NT2/D1 (cell line): Measurements from ENCODE around the gene SH2D6.

Experiments used
- DNase-seq: peaks from one replicate; pipeline ENCODE4 v3.0.0-alpha.2; 2011; ENCODE audit warnings: low read depth, low spot score
- H3K27me3 ChIP-seq: 2 replicates; pipeline ENCODE4 v1.6.0; 2011; ENCODE audit warnings: mild to moderate bottlenecking; ENCODE audit not compliant: insufficient read length, insufficient read depth
- H3K36me3 ChIP-seq: 2 replicates; pipeline ENCODE4 v1.6.1; 2011; ENCODE audit warnings: mild to moderate bottlenecking, low read length, mixed read lengths; ENCODE audit not compliant: insufficient read depth, insufficient read length
- H3K4me1 ChIP-seq: 2 replicates; pipeline ENCODE4 v1.5.1; 2011; ENCODE audit not compliant: insufficient read depth, insufficient read length
- H3K4me3 ChIP-seq: 2 replicates; pipeline ENCODE4 v1.5.1; 2011; ENCODE audit warnings: low read depth; ENCODE audit not compliant: insufficient read length
- H3K9ac ChIP-seq: 2 replicates; pipeline ENCODE4 v1.6.0; 2011; ENCODE audit warnings: low read depth; ENCODE audit not compliant: insufficient read length
- H3K9me3 ChIP-seq: 2 replicates; pipeline ENCODE4 v1.5.1; 2011; ENCODE audit warnings: mild to moderate bottlenecking, low read length; ENCODE audit not compliant: insufficient read depth
- SUZ12 ChIP-seq: IDR thresholded peaks from 2 replicates; pipeline ENCODE4 v1.6.1; 2011; ENCODE audit not compliant: insufficient read length, insufficient read depth; ENCODE audit errors: extremely low read depth
- YY1 ChIP-seq: IDR thresholded peaks from 2 replicates; pipeline ENCODE4 v1.6.1; 2011; ENCODE audit not compliant: insufficient read length, insufficient read depth
- ZNF274 ChIP-seq: IDR thresholded peaks from 2 replicates; pipeline ENCODE4 v1.6.1; 2011; ENCODE audit warnings: mild to moderate bottlenecking, low read depth, low read length

SH2D6 gene

DNA sequence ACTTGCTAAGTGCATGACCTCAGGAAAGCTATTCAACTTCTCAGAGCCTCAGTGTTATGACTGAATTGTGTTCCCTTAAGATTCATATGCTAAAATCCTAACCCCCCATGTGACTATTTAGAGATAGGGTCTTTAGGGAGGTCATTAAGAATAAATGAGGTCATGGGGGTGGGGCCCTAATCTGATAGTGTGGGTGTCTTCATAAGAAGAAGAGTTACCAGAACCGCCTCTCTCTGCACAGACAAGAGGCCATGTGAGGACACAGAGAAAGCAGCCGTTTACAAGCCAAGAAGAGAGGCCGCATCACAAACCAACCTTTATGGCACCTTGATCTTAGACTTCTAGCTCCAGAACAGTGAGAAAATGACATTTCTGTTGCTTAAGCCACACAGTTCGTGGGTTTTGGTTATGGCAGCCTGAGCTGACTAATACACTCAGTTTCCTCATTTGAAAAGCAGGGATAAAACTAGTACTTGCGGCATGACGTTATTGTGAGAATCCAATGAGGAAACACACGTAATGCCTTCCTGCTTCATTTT is 9.9 kb downstream of the SH2D6 start:
- Histone ChIP-seq H3K4me1 (peaks cover 28% of the 10 kb centered on the region), H3K36me3 (no peaks in the 10 kb centered on the region), H3K4me3 (no peak overlapping the region), H3K9ac (no peak overlapping the region), H3K9me3 (no peaks in the 10 kb centered on the region), H3K27me3 (peaks cover 8% of the 10 kb centered on the region)
- no peak for DNase-seq
- TF ChIP-seq YY1, result no peak
- no peak for TF ChIP-seq SUZ12
- no peak for TF ChIP-seq ZNF274

DNA sequence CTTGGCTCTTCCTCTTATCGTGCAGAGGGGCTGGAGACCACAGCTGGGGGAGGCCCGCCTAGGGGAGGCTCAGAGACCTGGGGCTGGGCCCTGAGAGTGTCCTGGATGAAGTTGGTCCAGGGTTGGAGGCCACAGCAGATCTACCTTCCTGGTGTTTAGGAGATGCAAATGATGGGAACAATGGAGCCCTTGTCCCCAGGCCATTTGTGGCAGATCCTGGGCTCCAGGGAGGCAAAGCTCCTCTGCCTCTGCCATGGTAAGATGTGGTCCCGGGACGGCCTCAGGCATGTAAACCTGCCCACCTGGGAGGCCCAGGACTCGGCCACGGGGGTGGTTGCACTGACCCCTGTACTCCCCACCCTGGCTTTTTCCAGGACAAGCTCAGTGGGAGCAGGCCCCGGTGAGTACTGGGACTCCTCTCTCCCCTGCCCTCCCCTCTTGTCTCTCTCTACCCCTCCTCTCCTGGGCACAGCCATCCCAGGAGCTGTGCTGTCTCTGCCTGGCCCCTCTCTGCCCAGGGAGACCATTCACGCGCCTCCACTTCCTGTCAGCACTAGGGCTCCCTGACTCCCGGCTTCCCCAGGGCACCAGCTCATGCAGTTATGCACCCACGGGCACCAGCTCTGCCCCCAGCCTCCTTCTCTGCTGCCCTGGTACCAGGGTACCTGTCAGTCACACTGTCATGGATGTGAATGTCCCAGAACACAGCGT is 10.9 kb downstream of the SH2D6 start:
- Histone ChIP-seq H3K4me3 (no peak overlapping the region), H3K9ac (no peak overlapping the region), H3K27me3 (peaks cover 8% of the 10 kb centered on the region), H3K36me3 (no peaks in the 10 kb centered on the region), H3K4me1 (peaks cover 32% of the 10 kb centered on the region), H3K9me3 (no peaks in the 10 kb centered on the region)
- no peak for DNase-seq
- TF ChIP-seq ZNF274 (no peak), SUZ12 (no peak), YY1 (no peak)

DNA sequence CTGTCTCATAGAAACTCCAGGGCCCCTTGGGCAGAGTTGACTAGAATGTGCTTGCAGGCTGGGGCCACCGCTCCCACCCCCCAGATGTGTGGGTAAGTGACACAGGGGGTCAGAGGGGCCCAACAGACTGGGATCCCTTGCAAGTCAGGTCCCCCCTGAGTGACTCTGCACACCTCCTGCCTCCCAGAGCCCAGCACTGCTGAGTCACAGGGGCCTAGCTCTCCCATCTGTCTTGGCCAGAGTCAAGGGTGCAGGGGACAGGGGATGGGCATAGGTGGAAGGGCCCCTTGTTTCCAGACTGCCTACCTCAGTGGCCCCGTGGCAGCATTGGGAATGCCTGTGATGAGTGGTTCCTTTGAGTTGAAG is 11.4 kb downstream of the SH2D6 start:
- Histone ChIP-seq H3K27me3 (peaks cover 8% of the 10 kb centered on the region), H3K9me3 (no peaks in the 10 kb centered on the region), H3K4me1 (peaks cover 32% of the 10 kb centered on the region), H3K4me3 (no peak overlapping the region), H3K9ac (no peak overlapping the region), H3K36me3 (no peaks in the 10 kb centered on the region)
- TF ChIP-seq ZNF274, result no peak
- TF ChIP-seq SUZ12, result no peak
- TF ChIP-seq YY1, result no peak
- DNase-seq, result no peak

DNA sequence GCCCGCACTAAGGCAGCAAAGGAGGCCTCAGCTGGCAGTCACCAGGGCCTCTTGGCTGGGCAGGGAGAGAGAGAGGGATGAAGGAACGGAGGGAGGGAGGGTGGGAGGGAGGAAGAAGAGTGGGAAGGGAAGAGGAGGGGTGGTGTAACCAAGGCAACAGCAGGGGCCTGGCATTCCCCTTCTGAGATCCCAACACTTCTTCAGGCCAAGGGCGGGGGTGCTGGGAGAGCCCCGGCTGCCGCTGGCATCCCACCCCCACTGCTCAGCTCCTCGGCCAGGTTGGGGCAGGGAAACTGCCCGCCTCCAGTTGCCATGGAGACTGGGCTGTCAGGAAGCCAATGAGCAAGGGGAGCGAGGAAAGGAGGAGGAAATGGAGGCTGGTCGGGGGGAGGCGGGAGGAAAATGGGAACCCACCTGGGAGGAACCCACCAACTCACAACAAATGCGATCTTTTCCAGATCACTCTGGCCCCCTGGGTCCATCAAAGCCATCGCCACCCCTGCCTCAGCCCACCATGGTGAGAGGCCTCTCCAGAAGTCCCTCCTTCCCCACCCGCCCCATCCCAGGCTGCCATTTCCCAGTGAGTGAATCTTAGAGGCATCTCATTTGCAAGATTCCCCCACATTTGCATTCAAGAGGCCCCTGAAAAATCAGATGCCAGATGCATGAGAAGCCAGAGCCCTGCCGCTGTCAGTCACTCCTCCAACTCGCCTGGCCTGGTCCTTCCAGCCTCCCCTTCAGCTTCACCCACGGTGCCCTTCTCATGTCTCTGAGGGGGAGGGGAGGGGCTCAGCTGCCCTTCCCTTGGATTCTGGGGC is 12.4 kb downstream of the SH2D6 start:
- Histone ChIP-seq H3K36me3 (no peaks in the 10 kb centered on the region), H3K9me3 (no peaks in the 10 kb centered on the region), H3K4me3 (no peak overlapping the region), H3K27me3 (peaks cover 4% of the 10 kb centered on the region), H3K4me1 (peaks cover 39% of the 10 kb centered on the region), H3K9ac (peak overlapping the region; percentile 56)
- peak; percentile 81 for DNase-seq
- TF ChIP-seq SUZ12 (no peak), ZNF274 (no peak)

DNA sequence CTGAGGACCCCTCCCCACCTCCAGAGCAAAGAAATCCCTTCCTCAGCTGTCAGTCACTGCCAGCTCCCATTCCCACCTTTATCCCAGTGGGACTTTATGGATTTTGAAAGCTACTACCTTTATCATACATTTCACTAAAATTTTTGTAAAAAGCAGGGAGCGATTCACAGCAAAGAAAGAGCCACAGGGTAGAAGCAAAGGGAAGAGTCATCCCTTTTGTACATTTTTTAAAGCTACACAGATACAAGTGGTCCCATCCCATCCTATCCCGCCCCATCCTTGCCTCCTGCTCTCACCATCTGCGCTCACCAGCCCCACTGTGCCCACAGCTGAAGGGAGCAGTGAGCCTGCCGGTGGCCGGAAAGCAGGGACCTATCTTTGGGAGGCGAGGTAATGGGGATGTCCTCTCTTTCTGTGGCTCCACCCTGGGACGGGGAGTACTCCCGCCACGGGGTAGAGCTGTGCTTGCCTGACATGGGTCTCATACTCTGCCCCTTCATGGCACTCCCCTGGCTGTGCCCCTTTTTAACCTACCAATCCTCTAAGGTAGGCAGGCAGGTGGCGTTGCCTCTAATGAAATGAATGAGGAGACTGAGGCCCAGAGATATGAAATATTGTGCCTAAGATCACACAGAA is 13.2 kb downstream of the SH2D6 start:
- peaks cover 41% of the 10 kb centered on the region for H3K4me1 ChIP-seq
- H3K4me3 ChIP-seq, result no peak overlapping the region
- peak overlapping the region; percentile 56 for H3K9ac ChIP-seq

DNA sequence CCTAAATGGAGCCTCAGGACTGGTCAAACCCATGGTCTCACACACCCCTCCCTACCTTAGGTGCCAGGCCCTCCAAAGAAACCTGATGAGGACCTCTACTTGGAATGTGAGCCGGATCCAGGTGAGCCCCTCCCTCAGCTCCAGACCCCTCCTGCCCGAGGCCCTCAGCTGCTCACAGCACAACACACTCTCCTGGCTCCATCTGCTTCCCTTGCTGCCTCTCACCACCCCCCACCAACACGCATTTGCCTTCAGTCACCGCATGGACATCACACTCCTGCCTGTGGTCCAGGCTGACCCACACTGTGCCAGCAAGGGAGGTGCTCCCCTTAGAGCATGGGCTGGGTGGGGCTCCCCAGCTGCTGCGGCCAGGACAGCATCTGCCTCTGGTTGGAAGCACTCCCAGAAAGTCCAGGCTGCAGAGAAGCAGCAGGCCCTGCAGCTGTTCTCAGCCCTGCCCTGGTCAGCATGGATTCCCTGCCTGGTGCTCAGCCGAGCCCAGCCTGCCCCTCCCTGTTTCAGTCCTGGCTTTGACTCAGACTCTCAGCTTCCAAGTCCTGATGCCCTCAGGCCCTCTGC is 15.1 kb downstream of the SH2D6 start:
- Histone ChIP-seq H3K4me1 (peaks cover 43% of the 10 kb centered on the region), H3K9me3 (no peaks in the 10 kb centered on the region), H3K36me3 (no peaks in the 10 kb centered on the region), H3K27me3 (no peaks in the 10 kb centered on the region), H3K4me3 (no peak overlapping the region), H3K9ac (peak overlapping the region; percentile 2)
- DNase-seq, result no peak
- no peak for TF ChIP-seq SUZ12
- TF ChIP-seq YY1, result no peak
- no peak for TF ChIP-seq ZNF274

More for the DNA sequence above, 13.2 kb downstream of the SH2D6 start:
- TF ChIP-seq SUZ12 (no peak), ZNF274 (no peak), YY1 (no peak)
- Histone ChIP-seq H3K36me3 (no peaks in the 10 kb centered on the region), H3K9me3 (no peaks in the 10 kb centered on the region), H3K27me3 (no peaks in the 10 kb centered on the region)
- DNase-seq, result no peak
